Left forelimb (tissue), 1 donor: ENCODE data around the gene EPS15.
"Not testable (repeated sequence)": the region's sequence is repeated elsewhere in the genome, so short reads cannot be mapped to it uniquely, and the experiment has no call there.

ENCODE experiments used
- DNase-seq: peaks from one replicate; pipeline ENCODE4 v3.0.0-alpha.2; 2018; ENCODE audit warnings: low spot score

EPS15 gene

DNA sequence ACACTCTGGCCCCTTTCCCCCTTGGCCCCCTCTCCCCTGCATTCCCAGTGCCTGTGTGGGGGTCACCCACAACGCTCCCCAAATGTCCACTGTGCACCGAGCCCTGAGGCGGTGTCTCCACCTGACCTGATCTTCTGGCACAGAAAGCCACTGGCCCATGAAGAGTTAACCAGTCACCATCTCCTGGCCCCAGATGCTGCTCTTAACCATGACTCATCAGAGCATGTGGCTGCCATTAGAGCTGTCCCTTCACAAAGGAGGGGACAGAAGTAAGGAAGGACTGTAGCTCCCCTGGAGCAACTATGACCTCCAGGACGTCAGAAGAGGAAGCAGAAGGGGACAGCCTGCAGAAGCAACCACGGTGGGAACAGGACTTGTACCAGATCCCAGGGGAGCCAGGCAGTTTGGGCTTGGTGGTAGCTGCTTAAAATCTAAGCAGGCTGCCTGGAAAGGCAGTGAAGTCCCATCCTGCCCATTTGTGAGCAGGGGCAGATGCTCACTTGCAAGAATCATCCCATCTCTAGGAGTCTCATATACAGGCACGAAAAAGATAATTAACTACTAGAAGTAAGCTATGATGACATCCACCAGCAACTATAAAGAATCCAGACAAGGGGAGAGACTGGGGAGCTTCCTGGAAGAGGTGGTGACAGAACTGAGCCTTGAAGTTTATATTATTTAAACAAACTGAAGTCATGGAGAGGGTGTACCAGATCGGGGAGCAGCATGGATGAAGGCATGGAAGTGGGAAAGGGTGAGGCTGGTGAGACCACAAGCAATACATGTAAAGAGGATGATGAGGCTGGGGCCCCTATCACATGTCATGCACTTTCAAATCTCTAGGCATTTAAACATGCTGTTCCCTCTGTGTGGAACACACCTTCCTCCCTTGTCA, 187.6 kb downstream of the EPS15 start:
- DNase-seq, result no peak

DNA sequence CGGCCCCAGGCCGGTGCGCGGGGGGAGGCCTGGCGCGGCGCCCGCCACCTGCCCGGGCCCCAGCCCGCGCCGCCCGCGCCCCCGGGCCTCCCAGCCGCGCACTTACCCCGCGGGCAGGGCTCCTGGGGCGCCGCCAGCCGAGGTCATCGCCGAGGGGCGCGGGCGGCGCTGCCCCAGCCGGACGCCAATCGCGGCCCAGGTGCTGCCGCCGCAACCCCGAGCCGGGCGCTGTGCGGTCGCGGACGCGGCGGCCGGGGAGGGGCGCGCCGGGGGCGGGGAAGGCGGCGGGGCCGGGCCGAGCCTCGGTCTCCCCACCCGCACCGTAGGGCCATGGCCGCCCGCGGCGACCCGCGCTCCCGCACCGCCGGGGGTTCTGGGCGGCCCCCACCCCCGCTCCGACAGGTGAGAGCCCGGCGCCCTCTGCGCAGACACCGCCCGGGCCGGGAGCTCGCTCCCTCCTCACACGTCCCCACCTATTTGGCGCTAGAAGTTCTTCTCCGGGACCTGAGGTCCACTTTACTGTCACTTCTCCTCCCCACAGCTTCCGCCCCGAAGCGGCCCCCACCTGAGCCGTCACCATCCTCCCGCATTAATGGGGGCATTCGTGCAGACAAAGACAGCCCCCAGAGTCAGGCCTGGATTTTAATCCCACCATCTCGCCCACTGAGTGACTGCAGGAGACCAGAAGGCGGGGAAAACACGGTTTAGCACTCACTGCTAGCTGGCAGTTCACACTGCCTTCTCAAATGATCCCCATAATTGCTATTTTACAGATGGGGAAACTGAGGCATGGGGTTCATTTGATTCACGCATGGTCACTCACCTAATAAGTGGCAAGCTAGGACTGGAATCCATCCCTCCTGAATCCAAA, 188.5 kb downstream of the EPS15 start, which contains the start of gene TTC39A:
TTC39A (minus strand) TSS at position 232 of the 871 bp plus-strand sequence; CDS start at position 147, 85 bp downstream.
- DNase-seq, result no peak

DNA sequence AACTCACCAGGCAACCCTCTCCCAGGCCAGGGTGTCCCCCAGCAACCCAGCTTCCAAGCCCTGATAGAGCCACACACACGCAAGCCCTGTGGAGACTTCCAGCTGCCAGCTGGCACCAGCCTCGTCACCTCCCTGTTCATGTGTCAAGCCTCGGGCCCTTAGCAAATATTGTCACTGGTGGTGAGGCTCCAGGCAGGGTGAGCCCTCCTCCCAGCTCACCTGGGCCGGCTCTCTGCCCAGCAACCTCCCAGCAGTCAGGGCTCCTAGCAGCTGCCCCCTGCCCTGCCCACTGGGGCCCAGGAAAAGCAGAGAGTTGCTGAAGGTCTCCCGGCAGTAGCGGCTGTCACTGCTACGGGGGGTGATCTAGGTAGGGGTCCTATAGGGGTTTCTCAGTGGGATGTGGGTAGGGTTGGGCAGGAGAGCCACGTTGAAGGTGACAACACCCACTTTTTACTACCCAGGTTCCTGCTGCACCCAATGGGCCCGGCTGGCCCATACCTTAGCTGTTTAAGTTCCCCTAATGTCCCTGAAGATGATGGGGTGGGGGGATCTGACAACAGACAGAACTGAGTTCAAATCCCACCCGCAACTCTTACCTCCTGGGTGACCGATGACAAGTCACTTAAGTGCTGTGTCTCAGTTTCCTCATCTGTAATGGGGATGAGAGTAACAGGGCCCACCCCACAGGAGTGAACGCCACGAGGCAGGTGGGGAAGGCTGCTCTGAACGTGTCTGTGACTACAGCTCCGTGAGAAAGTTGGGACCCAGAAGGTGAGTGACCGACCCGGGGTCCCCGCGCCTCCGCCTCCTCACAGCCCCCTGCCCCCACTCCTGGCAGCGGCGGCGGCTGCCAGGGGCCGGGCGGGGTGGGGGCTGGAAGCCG, 189.4 kb downstream of the EPS15 start:
- no peak for DNase-seq

GRCh38 chr1:51328926-51329325, 190.1 kb downstream of the EPS15 start:
- no peak for DNase-seq

DNA sequence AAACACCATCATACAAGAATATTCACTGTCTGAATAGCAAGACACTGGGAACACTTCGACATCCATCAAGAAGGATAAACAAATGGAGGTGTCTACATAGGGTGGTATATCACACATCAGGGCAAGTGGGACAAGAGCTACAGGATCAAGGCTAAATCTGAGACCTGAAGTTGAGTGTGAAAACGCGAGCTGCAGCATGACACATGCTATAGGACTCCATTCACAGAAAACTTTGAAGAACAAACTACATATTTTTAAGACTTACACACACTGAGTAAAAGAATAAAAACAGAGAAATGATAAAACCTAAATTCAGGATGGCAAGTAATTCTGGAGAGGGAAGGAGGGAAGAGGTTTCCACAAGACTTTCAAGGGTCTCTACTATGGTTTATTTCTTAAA, 190.8 kb downstream of the EPS15 start:
- DNase-seq, result no peak

GRCh38 chr1:51327386-51327785, 191.7 kb downstream of the EPS15 start:
- no peak for DNase-seq

DNA sequence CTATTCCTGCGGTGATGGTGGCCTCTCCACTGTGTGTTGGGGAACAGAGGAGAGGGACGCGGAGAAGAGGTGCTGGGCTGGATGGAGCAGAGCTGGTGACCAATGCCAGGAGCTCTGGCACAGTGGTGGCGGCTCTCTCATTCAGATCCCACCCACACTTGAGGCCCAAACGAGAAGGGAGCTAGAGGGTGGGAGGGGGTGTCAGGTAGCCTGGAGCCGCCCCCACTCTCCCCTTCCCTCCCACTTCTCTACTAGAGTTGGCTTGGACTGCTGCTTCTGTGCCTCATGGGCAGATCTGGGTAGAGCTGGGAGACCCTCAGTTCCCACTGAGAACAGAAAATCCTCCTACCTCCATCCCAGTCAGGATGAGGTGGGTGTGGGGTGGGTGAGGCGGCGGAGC, 192.2 kb downstream of the EPS15 start:
- DNase-seq, result no peak

- DNase-seq, result no peak
Measured at GRCh38 chr1:51325878-51326755, 192.9 kb downstream of the EPS15 start.

DNA sequence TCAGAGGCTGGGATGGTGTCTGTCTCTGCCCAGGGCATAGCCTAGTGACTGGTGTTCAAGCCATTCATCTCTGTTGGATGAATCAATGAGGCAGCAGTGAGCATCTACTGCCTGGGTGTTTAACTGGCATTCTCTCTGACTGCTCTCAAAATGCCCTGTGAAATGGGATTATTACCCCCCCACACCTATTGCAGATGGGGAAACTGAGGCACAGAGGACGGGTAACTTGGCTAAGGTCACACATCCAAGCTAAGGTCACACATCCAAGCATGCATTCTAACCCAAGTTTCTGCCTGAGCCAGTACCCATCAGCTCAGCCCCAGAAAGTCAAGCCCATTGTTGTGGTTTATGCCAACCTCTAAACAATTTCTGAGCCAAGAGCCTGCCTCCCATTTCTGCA, 193.7 kb downstream of the EPS15 start:
- DNase-seq, result no peak

GRCh38 chr1:51325011-51325385, 194.1 kb downstream of the EPS15 start:
- not testable (repeated sequence) for DNase-seq

GRCh38 chr1:51324251-51325010, 194.6 kb downstream of the EPS15 start:
- no peak for DNase-seq

DNA sequence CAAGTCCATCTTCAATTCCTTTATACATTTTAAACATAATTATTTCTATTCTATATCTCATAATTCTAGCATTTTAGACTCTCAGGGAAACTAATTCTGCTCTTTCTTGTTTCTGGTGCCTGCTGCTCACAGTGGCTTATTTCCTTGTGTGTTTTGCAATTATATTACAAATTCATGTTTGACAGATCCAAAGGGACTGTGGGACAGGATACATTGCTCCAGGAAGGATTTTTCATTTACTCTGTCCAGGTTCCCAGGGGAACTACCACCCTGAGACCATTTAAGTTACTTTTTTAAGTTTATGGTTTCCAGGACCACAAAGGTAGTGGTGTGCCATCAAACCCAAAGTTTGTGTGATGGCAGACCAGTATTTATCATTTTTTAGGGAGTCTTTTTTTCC, 195.3 kb downstream of the EPS15 start:
- DNase-seq, result no peak

GRCh38 chr1:51322417-51323101, 196.5 kb downstream of the EPS15 start:
- no peak for DNase-seq

DNA sequence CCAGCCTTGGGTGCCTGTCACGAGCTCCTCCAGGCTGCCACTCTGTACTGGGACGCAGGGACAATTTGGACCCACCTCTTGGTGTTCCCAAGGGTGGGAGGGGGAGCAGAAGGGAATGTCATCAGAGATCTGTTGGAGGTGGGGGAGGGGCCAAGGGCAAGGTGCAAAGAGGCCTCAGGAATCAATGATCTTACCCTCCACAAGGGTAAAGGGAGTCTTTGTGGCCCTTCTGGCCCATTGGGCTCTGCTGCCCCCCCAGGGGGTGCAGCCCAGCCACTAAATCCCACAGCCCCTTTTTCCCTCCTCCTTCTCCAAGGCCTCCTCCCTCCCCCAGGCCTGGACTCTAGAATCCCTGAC, 197.2 kb downstream of the EPS15 start:
- no peak for DNase-seq

- no peak for DNase-seq
Measured at GRCh38 chr1:51320967-51321923, 197.8 kb downstream of the EPS15 start.

DNA sequence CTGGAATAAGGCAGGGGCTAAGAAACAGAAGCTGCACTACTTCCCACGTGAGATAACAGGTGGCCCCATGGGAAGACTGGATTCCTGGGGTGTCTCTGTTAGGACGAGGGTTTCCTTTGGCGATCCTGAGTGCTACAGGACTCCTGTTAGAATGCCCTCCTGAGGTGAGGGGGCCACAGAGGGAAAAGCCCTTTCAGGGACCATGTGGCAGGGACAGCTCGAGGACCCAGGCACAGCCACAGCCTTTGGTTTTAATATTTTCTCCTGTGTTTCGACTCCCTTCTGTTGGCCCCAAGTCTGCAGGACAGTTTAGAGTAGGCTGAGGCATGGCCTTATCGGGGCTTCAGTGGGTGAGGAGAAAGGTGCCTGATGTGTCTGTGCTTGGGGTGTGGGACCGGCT, 201.3 kb downstream of the EPS15 start:
- DNase-seq, result no peak

- DNase-seq, result no peak
Measured at GRCh38 chr1:51316846-51317120, 202.3 kb downstream of the EPS15 start.

DNA sequence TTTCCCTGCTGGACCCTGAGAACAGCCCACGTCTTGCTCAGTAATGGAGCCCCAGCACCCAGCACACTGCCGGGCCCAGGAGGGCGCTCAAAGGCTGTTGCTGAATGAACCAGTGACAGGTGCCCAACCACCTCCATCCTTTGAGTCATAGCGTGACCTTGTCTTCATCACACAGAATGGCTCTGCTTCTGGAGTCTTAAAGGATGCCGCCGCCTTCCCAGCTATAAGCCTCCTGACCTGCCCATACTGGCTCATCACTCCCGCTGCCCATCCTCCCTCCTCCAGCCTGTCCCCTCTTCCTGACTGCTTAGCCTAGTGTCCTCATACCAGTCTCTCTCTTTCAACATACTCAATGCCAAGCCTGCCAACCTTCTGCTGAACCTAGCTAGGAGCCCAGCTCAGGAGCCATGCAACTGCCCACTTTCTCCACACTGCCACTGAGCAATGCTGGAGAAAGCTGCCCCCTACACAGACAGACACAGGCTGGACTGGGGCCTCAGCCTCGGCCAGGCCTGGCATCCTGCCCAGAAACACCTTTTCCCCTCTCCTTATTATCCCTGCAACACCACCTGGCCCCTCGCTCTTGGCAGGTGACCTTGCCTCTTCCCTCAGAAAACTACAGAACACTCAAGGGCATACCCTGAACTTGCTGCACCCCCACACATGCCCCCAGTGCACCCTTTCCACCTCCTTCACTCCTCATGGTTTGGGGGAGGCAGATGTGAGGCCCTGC, 202.8 kb downstream of the EPS15 start:
- DNase-seq, result no peak
